ENCODE results near the gene HOXB6.

GRCh38 chr17:48579760-48580554, 24.8 kb downstream of the HOXB6 start:
- TF ChIP-seq POLR2A (IDR thresholded peaks at IDR 0.05; ENCODE audit: borderline replicate concordance, extremely low read depth, insufficient read depth, insufficient read length) (no peak), YY1 (IDR thresholded peaks at IDR 0.05; ENCODE audit: extremely low read depth, insufficient replicate concordance, low read depth, low read length) (no peak), EZH2phosphoT487 (IDR thresholded peaks at IDR 0.05; ENCODE audit: borderline replicate concordance) (no peak), POLR2AphosphoS5 (IDR thresholded peaks at IDR 0.05; ENCODE audit: low read depth, low read length) (no peak), CTCF (IDR thresholded peaks at IDR 0.05 in 2 of 3, conservative IDR thresholded peaks at IDR 0.05 in 1 of 3; ENCODE audit: borderline replicate concordance in 1 of 3, insufficient read depth in 1 of 3, low read depth in 2 of 3, low read length in 2 of 3) (no peak), EZH2 (IDR thresholded peaks at IDR 0.05) (no peak), RAD21 (IDR thresholded peaks at IDR 0.05; ENCODE audit: low read depth) (no peak)
